Stimulated activated CD4-positive, alpha-beta T cell treated with anti-CD3 and anti-CD28 coated beads, Interleukin-4, amount 100 ng/mL, for 1 hour (primary cell): ENCODE measurements around the gene WSB2.

Source experiments
- DNase-seq: peaks from one replicate; pipeline ENCODE4 v3.0.0-alpha.2; 2020

Gene WSB2

GRCh38 chr12:118061873-118062843 is 1.2 kb upstream of the WSB2 start:
- peak; percentile 15 for DNase-seq

- DNase-seq, result peak; percentile 17
Measured at GRCh38 chr12:118060301-118061010, 523 bp downstream of the WSB2 start.

GRCh38 chr12:118059341-118060191 is 1.4 kb downstream of the WSB2 start:
- no peak for DNase-seq

- DNase-seq, result no peak
Measured at GRCh38 chr12:118058881-118059280, 2.1 kb downstream of the WSB2 start.

GRCh38 chr12:118058227-118058626 is 2.8 kb downstream of the WSB2 start:
- DNase-seq, result no peak

- DNase-seq, result no peak
Measured at GRCh38 chr12:118055865-118056773, 4.9 kb downstream of the WSB2 start.

- peak; percentile 68 for DNase-seq
Measured at GRCh38 chr12:118055144-118055557, 5.8 kb downstream of the WSB2 start.

GRCh38 chr12:118053071-118053985 is 7.7 kb downstream of the WSB2 start:
- no peak for DNase-seq

- DNase-seq, result no peak
Measured at GRCh38 chr12:118052324-118053070, 8.5 kb downstream of the WSB2 start.

- no peak for DNase-seq
Measured at GRCh38 chr12:118050972-118051910, 9.7 kb downstream of the WSB2 start.

- no peak for DNase-seq
Measured at GRCh38 chr12:118046430-118046829, 14.5 kb downstream of the WSB2 start.

- DNase-seq, result no peak
Measured at GRCh38 chr12:118044577-118044976, 16.4 kb downstream of the WSB2 start.

- DNase-seq, result no peak
Measured at GRCh38 chr12:118044075-118044474, 16.9 kb downstream of the WSB2 start.

GRCh38 chr12:118042091-118042490 is 18.9 kb downstream of the WSB2 start:
- no peak for DNase-seq

- no peak for DNase-seq
Measured at GRCh38 chr12:118038137-118038536, 22.8 kb downstream of the WSB2 start.

- DNase-seq, result no peak
Measured at GRCh38 chr12:118036672-118037411, 24.1 kb downstream of the WSB2 start.

- peak; percentile 9 for DNase-seq
Measured at GRCh38 chr12:118035190-118036041, 25.6 kb downstream of the WSB2 start.
